ENCODE data around the gene ARIH1. TPM values are rescaled to one million over a fixed set of nuclear protein-coding genes. Genes with fewer than 3 reads are reported as not detected.

The ARIH1 gene
- polyA plus RNA-seq, 1 experiment: 90.4 TPM

- ChIA-PET CTCF (interaction anchor here (3.0 kb wide), 1 partner anchor 9 kb away, joined by 40 read pairs; no protein-coding TSS in a partner anchor), POLR2A (no interaction called here)
- DNase-seq (ENCODE audit: low read depth, low spot score): no peak
- Histone ChIP-seq H3K27me3 (ENCODE audit: control insufficient read depth, insufficient read depth, low read length) (no peaks in the 10 kb centered on the region), H3K4me3 (ENCODE audit: low read depth, low read length) (no peak overlapping the region), H3K9me3 (ENCODE audit: control insufficient read depth, insufficient read depth, low read length) (no peaks in the 10 kb centered on the region), H3K27ac (ENCODE audit: low read depth, low read length) (no peak overlapping the region)
- TF ChIP-seq CTCF (IDR thresholded peaks at IDR 0.05; ENCODE audit: low read depth, low read length): no peak
Observed at GRCh38 chr15:72590427-72590826, 116.3 kb downstream of the ARIH1 start.

DNA sequence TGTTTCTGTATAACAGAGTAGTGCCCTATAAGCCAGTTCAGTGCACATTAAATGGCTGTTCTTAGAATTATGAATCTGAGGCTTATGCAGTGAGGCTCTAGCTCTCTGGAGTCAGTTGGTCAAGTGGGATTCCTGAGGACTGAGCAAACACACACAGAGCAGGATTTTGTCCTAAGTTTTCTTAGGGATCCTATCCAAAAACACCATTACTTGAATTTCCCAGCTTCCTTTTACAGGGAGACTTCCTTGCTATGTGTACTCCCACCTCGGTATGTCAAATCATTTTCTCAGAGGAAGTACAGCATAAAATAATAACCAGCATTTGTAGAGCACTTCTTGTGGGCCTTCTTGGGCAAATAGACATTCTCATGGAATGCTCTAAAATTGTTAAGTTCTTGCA lies 117.2 kb downstream of the ARIH1 start:
- Histone ChIP-seq H3K9me3 (ENCODE audit: control insufficient read depth, insufficient read depth, low read length) (no peaks in the 10 kb centered on the region), H3K27ac (ENCODE audit: low read depth, low read length) (no peak overlapping the region), H3K27me3 (ENCODE audit: control insufficient read depth, insufficient read depth, low read length) (no peaks in the 10 kb centered on the region), H3K4me3 (ENCODE audit: low read depth, low read length) (no peak overlapping the region)
- DNase-seq (ENCODE audit: low read depth, low spot score): peak; percentile 21
- TF ChIP-seq CTCF (IDR thresholded peaks at IDR 0.05; ENCODE audit: low read depth, low read length): no peak
- ChIA-PET POLR2A (interaction anchor here (0.9 kb wide), 1 partner anchor 170 kb away, joined by 10 read pairs; no protein-coding TSS in a partner anchor), CTCF (interaction anchor here (0.7 to 3.0 kb wide), 2 partner anchors 8 to 646 kb away, joined by 5 to 40 read pairs; no protein-coding TSS in a partner anchor)

- ChIA-PET POLR2A (no interaction called here), CTCF (no interaction called here)
- no peaks in the 10 kb centered on the region for H3K9me3 ChIP-seq (ENCODE audit: control insufficient read depth, insufficient read depth, low read length)
- no peak for TF ChIP-seq CTCF (IDR thresholded peaks at IDR 0.05; ENCODE audit: low read depth, low read length)
- no peak overlapping the region for H3K4me3 ChIP-seq (ENCODE audit: low read depth, low read length)
- H3K27me3 ChIP-seq (ENCODE audit: control insufficient read depth, insufficient read depth, low read length): no peaks in the 10 kb centered on the region
- DNase-seq (ENCODE audit: low read depth, low spot score): no peak
- no peak overlapping the region for H3K27ac ChIP-seq (ENCODE audit: low read depth, low read length)
Observed at GRCh38 chr15:72592097-72592496, 118.0 kb downstream of the ARIH1 start.

- ChIA-PET CTCF (no interaction called here), POLR2A (no interaction called here)
- DNase-seq (ENCODE audit: low read depth, low spot score): no peak
- Histone ChIP-seq H3K27ac (ENCODE audit: low read depth, low read length) (no peak overlapping the region), H3K27me3 (ENCODE audit: control insufficient read depth, insufficient read depth, low read length) (no peaks in the 10 kb centered on the region), H3K4me3 (ENCODE audit: low read depth, low read length) (no peak overlapping the region), H3K9me3 (ENCODE audit: control insufficient read depth, insufficient read depth, low read length) (no peaks in the 10 kb centered on the region)
- no peak for TF ChIP-seq CTCF (IDR thresholded peaks at IDR 0.05; ENCODE audit: low read depth, low read length)
Observed at GRCh38 chr15:72592676-72593075, 118.5 kb downstream of the ARIH1 start.

GRCh38 chr15:72593838-72594237 lies 119.7 kb downstream of the ARIH1 start:
- TF ChIP-seq CTCF (IDR thresholded peaks at IDR 0.05; ENCODE audit: low read depth, low read length): no peak
- POLR2A ChIA-PET: interaction anchor here (0.7 kb wide), 1 partner anchor 218 kb away, joined by 3 read pairs; the partner anchor contains the start of gene HEXA
- Histone ChIP-seq H3K4me3 (ENCODE audit: low read depth, low read length) (no peak overlapping the region), H3K27ac (ENCODE audit: low read depth, low read length) (no peak overlapping the region), H3K27me3 (ENCODE audit: control insufficient read depth, insufficient read depth, low read length) (no peaks in the 10 kb centered on the region), H3K9me3 (ENCODE audit: control insufficient read depth, insufficient read depth, low read length) (no peaks in the 10 kb centered on the region)
- CTCF ChIA-PET: interaction anchor here (0.6 to 0.7 kb wide), 2 partner anchors 132 to 308 kb away, joined by 3 to 4 read pairs; no protein-coding TSS in a partner anchor
- no peak for DNase-seq (ENCODE audit: low read depth, low spot score)

All from AG04450 (cell line).